ENCODE results near the gene NAGA. TPM values are rescaled to one million over a fixed set of nuclear protein-coding genes. Genes with fewer than 3 reads are reported as not detected.

The NAGA gene
- polyA plus RNA-seq, 3 donors, result 123 to 218 (median 200) TPM

DNA sequence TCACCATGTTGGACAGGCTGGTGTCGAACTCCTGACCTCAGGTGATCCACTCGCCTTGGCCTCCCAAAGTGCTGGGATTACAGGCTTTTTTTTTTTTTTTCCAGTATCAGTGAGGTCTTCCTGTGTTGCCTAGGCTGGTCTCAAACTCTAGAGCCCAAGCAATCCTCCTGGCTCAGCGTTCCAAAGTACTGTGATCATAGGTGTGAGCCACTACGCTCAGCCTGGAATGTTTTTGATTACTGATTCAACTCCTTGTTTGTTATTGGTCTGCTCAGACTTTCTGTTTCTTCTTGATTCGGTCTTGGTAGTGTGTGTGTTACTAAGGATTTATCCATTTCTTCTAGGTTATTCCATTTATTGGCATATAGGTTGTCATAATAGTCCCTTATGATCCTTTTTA is 31.3 kb downstream of the NAGA start:
- peaks cover 10 to 17% of the 10 kb centered on the region in 2 donors for H3K36me3 Mint-ChIP-seq
- H2AFZ ChIP-seq (ENCODE audit: insufficient read depth, low read depth, low read length, poor library complexity, severe bottlenecking), result no peak overlapping the region
- TF ChIP-seq, protein P1, sequence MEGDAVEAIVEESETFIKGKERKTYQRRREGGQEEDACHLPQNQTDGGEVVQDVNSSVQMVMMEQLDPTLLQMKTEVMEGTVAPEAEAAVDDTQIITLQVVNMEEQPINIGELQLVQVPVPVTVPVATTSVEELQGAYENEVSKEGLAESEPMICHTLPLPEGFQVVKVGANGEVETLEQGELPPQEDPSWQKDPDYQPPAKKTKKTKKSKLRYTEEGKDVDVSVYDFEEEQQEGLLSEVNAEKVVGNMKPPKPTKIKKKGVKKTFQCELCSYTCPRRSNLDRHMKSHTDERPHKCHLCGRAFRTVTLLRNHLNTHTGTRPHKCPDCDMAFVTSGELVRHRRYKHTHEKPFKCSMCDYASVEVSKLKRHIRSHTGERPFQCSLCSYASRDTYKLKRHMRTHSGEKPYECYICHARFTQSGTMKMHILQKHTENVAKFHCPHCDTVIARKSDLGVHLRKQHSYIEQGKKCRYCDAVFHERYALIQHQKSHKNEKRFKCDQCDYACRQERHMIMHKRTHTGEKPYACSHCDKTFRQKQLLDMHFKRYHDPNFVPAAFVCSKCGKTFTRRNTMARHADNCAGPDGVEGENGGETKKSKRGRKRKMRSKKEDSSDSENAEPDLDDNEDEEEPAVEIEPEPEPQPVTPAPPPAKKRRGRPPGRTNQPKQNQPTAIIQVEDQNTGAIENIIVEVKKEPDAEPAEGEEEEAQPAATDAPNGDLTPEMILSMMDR (IDR thresholded peaks at IDR 0.05), result no peak
- peaks cover 0 to 3% (median 2%) of the 10 kb centered on the region in 3 donors for H3K27me3 Mint-ChIP-seq (ENCODE audit: low read depth in 3 of 3)
- no peaks in the 10 kb centered on the region for H4K20me1 ChIP-seq (ENCODE audit: insufficient read depth, low read length)
- no peak for DNase-seq
- no peak overlapping the region for H3K4me3 Mint-ChIP-seq
- H3K27ac ChIP-seq (ENCODE audit: low read depth in 1 of 2, low read length in 2 of 2), result no peak overlapping the region
- no peak overlapping the region for H3K27ac Mint-ChIP-seq
- no peaks in the 10 kb centered on the region for H3K4me1 ChIP-seq (ENCODE audit: control insufficient read depth in 1 of 2, insufficient read depth in 2 of 2, low read length in 2 of 2)
- H3K4me2 ChIP-seq (replicated peaks; ENCODE audit: extremely low read depth, low read length, poor library complexity, severe bottlenecking), result no peak overlapping the region
- intact Hi-C loops (cut with micrococcal nuclease), result no loop called here
- no peaks in the 10 kb centered on the region for H3K79me2 ChIP-seq (ENCODE audit: insufficient read depth, low read length)
- no peak overlapping the region for H3K9ac ChIP-seq (ENCODE audit: insufficient read depth, low read length, poor library complexity, severe bottlenecking)
- H3K4me3 ChIP-seq (replicated peaks in 1 of 3; ENCODE audit: low read depth in 2 of 3, low read length in 3 of 3), result no peak overlapping the region
- H3K9me3 Mint-ChIP-seq, result peaks cover 15 to 50% (median 38%) of the 10 kb centered on the region in 7 donors
- no peaks in the 10 kb centered on the region for H3K27me3 ChIP-seq (ENCODE audit: control insufficient read depth in 2 of 2, insufficient read depth in 2 of 2, low read length in 2 of 2)
- WGBS (ENCODE audit: insufficient coverage), result 100% methylated on average over 3 of the region's 5 CpGs
- H3K9me3 ChIP-seq (replicated peaks in 1 of 2; ENCODE audit: control insufficient read depth in 1 of 2, insufficient read depth in 1 of 2, low read length in 2 of 2), result peaks cover 25 to 30% of the 10 kb centered on the region in 2 donors
- H3K36me3 ChIP-seq (replicated peaks in 1 of 2; ENCODE audit: control insufficient read depth in 1 of 2, insufficient read depth in 2 of 2, low read length in 2 of 2), result peaks cover 0 to 13% of the 10 kb centered on the region in 2 donors
- H3K4me1 Mint-ChIP-seq, result peaks cover 6% of the 10 kb centered on the region

DNA sequence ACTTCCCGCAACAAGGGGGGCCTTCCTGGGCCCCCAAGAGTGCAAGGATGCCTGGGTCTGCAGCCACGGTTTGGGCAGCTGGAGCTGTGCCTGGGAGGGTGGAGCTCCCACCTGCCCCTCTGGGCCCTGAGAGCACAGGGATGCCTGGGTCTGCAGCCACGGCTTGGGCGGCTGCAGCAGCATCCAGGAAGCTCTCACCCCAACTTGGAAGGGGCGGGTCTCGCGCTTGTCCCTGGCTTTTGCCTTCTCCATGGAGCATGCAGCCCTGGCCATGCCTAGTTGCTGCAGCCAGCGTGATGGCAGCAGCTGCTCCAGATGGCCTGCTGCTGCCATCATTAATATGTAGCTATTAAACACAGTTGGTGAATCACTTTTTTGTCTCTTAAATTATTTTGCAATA is 35.4 kb downstream of the NAGA start:
- Histone ChIP-seq H3K36me3 (replicated peaks in 1 of 2; ENCODE audit: control insufficient read depth in 1 of 2, insufficient read depth in 2 of 2, low read length in 2 of 2) (no peaks in the 10 kb centered on the region), H3K4me1 (ENCODE audit: control insufficient read depth in 1 of 2, insufficient read depth in 2 of 2, low read length in 2 of 2) (peaks cover 0 to 9% of the 10 kb centered on the region in 2 donors), H3K9me3 (replicated peaks in 1 of 2; ENCODE audit: control insufficient read depth in 1 of 2, insufficient read depth in 1 of 2, low read length in 2 of 2) (peaks cover 20% of the 10 kb centered on the region in 2 donors), H4K20me1 (ENCODE audit: insufficient read depth, low read length) (no peaks in the 10 kb centered on the region), H3K27me3 (ENCODE audit: control insufficient read depth in 2 of 2, insufficient read depth in 2 of 2, low read length in 2 of 2) (no peaks in the 10 kb centered on the region), H2AFZ (ENCODE audit: insufficient read depth, low read depth, low read length, poor library complexity, severe bottlenecking) (no peak overlapping the region), H3K27ac (ENCODE audit: low read depth in 1 of 2, low read length in 2 of 2) (no peak overlapping the region), H3K4me3 (replicated peaks in 1 of 3; ENCODE audit: low read depth in 2 of 3, low read length in 3 of 3) (no peak overlapping the region), H3K9ac (ENCODE audit: insufficient read depth, low read length, poor library complexity, severe bottlenecking) (no peak overlapping the region), H3K4me2 (replicated peaks; ENCODE audit: extremely low read depth, low read length, poor library complexity, severe bottlenecking) (no peak overlapping the region), H3K79me2 (ENCODE audit: insufficient read depth, low read length) (no peaks in the 10 kb centered on the region)
- peaks cover 0 to 5% (median under 1%) of the 10 kb centered on the region in 3 donors for H3K27me3 Mint-ChIP-seq (ENCODE audit: low read depth in 3 of 3)
- peaks cover 0 to 13% of the 10 kb centered on the region in 2 donors for H3K36me3 Mint-ChIP-seq
- TF ChIP-seq, protein P1 (IDR thresholded peaks at IDR 0.05), result no peak
- 88% methylated on average over 7 of the region's 8 CpGs for WGBS (ENCODE audit: insufficient coverage)
- no peak overlapping the region for H3K27ac Mint-ChIP-seq
- H3K4me1 Mint-ChIP-seq, result peaks cover 10% of the 10 kb centered on the region
- DNase-seq, result no peak
- intact Hi-C loops (cut with micrococcal nuclease), result no loop called here
- peaks cover 12 to 42% (median 24%) of the 10 kb centered on the region in 7 donors for H3K9me3 Mint-ChIP-seq
- no peak overlapping the region for H3K4me3 Mint-ChIP-seq

All from CD14-positive monocyte (primary cell).